Endothelial cell of umbilical vein (primary cell): ENCODE measurements around the gene CLPTM1L. TPM values are rescaled to one million over a fixed set of nuclear protein-coding genes. Genes with fewer than 3 reads are reported as not detected.

Experiments
- BruUV-seq: library from RNA; stranded (reverse); fragments of 400-500 nt; replicated peaks from 2 replicates; lab custom pipeline; 2021; lab: Mats Ljungman, UMichigan
- CTCF ChIA-PET: fragments of 300-600, 350-600 bp; sonication (Branson Sonifier 250); formaldehyde crosslinking; loops from one replicate; lab custom pipeline; 2021; ENCODE audit warnings: antibody characterized with exemption, inconsistent platforms; lab: Charles Lee
- POLR2A ChIA-PET: fragments of 300-600, 350-600 bp; sonication (Branson Sonifier 250); formaldehyde crosslinking; loops from one replicate; lab custom pipeline; 2021; ENCODE audit warnings: antibody characterized with exemption, inconsistent platforms; lab: Charles Lee
- DNase-seq: peaks from one replicate; pipeline ENCODE4 v3.0.0-alpha.2; 2011; ENCODE audit warnings: low read depth, low spot score
- FAIRE-seq: peaks from 2 replicates; lab custom pipeline; 2011; peaks lifted over from hg19 to GRCh38; lab: Jason Lieb, UNC
- H2AFZ ChIP-seq: 2 replicates; pipeline ENCODE4 v1.6.0; 2012; ENCODE audit warnings: low read depth, low read length, control low read depth, inconsistent platforms
- H3K27ac ChIP-seq: 2 replicates; pipeline ENCODE4 v1.5.1; 2011; ENCODE audit warnings: low read depth, mild to moderate bottlenecking, control low read depth, low read length, moderate library complexity; ENCODE audit not compliant: insufficient read depth
- H3K27me3 ChIP-seq, 2 experiments: 2 replicates each; pipeline versions ENCODE4 v1.6.0 to v1.6.1; 2011; ENCODE audit warnings: low read length in 2 of 2, mixed read lengths in 1 of 2; ENCODE audit not compliant: control insufficient read depth in 2 of 2, insufficient read depth in 2 of 2
- H3K36me3 ChIP-seq, 2 experiments: 2 replicates in 1 of 2; 3 replicates in 1 of 2; pipeline ENCODE4 v1.5.1; 2011; ENCODE audit warnings: low read length in 2 of 2, mild to moderate bottlenecking in 1 of 2, moderate library complexity in 1 of 2; ENCODE audit not compliant: control insufficient read depth in 2 of 2, insufficient read depth in 2 of 2; ENCODE audit errors: extremely low read depth in 1 of 2
- H3K4me1 ChIP-seq: 3 replicates; pipeline ENCODE4 v1.5.1; 2011; ENCODE audit warnings: mild to moderate bottlenecking, low read length; ENCODE audit not compliant: control insufficient read depth, insufficient read depth; ENCODE audit errors: extremely low read depth
- H3K4me2 ChIP-seq: 2 replicates; pipeline ENCODE4 v1.6.1; 2011; ENCODE audit warnings: low read length, control low read depth, mixed read lengths; ENCODE audit not compliant: insufficient read depth
- H3K4me3 ChIP-seq, 3 experiments: fragments of 200-600 bp in 1 of 3; sonication (generic), shearing (Covaris generic) in 1 of 3; replicated peaks in 1 of 3; 2 replicates each; pipeline ENCODE4 v1.5.1; 2011 to 2016; ENCODE audit warnings: control low read depth in 3 of 3, low read length in 3 of 3, mild to moderate bottlenecking in 2 of 3, inconsistent platforms in 1 of 3, low read depth in 1 of 3, moderate library complexity in 1 of 3; ENCODE audit not compliant: insufficient read depth in 1 of 3
- H3K79me2 ChIP-seq: 2 replicates; pipeline ENCODE4 v1.6.0; 2012; ENCODE audit warnings: low read length, inconsistent platforms; ENCODE audit not compliant: control insufficient read depth, insufficient read depth
- H3K9ac ChIP-seq: replicated peaks from 2 replicates; pipeline ENCODE3; 2011; ENCODE audit warnings: low read length, control low read depth; ENCODE audit not compliant: insufficient read depth; ENCODE audit errors: extremely low read depth
- H3K9me1 ChIP-seq: replicated peaks from 3 replicates; pipeline ENCODE4 v1.6.0; 2011; ENCODE audit warnings: mild to moderate bottlenecking, low read length; ENCODE audit not compliant: control insufficient read depth, insufficient read depth; ENCODE audit errors: extremely low read depth
- H3K9me3 ChIP-seq: replicated peaks from 2 replicates; pipeline ENCODE4 v1.5.1; 2012; ENCODE audit warnings: low read length, inconsistent platforms; ENCODE audit not compliant: control insufficient read depth, insufficient read depth
- H4K20me1 ChIP-seq: replicated peaks from 2 replicates; pipeline ENCODE3; 2011; ENCODE audit warnings: mild to moderate bottlenecking, low read length; ENCODE audit not compliant: control insufficient read depth, insufficient read depth; ENCODE audit errors: extremely low read depth
- EZH2 ChIP-seq: IDR thresholded peaks from 2 replicates; pipeline ENCODE4 v1.6.1; 2012; ENCODE audit warnings: borderline replicate concordance, low read depth, mild to moderate bottlenecking, moderate library complexity, low read length, inconsistent platforms; ENCODE audit not compliant: severe bottlenecking
- FOS ChIP-seq: IDR thresholded peaks from 2 replicates; pipeline ENCODE4 v1.6.1; 2011; ENCODE audit warnings: mild to moderate bottlenecking, low read length, moderate library complexity, borderline replicate concordance; ENCODE audit not compliant: insufficient read depth
- GATA2 ChIP-seq: IDR thresholded peaks from 2 replicates; pipeline ENCODE4 v1.7.0; 2011; ENCODE audit warnings: low read depth, mild to moderate bottlenecking, moderate library complexity, mixed read lengths, low read length; ENCODE audit not compliant: insufficient read length, insufficient read depth
- JUN ChIP-seq: IDR thresholded peaks from 2 replicates; pipeline ENCODE4 v1.6.1; 2011; ENCODE audit warnings: borderline replicate concordance, low read depth; ENCODE audit not compliant: insufficient read length, insufficient read depth
- MYC ChIP-seq: IDR thresholded peaks from one replicate; pipeline ENCODE4 v1.6.1; 2011; ENCODE audit warnings: mild to moderate bottlenecking, low read depth, low read length
- POLR2A ChIP-seq: IDR thresholded peaks from 2 replicates; pipeline ENCODE4 v1.6.1; 2012; ENCODE audit warnings: low read depth, mild to moderate bottlenecking, control low read depth, low read length
- POLR2AphosphoS5 ChIP-seq: IDR thresholded peaks from 2 replicates; pipeline ENCODE4 v1.6.1; 2012; ENCODE audit warnings: low read depth, mild to moderate bottlenecking, control low read depth, low read length, moderate library complexity; ENCODE audit not compliant: insufficient read depth
- dilution Hi-C: fragments of 300-500 bp; cut with MboI; formaldehyde crosslinking; loops from one replicate; pipeline ENCODE4 v1.15.0; 2019; ENCODE audit warnings: low sequenced_read_pairs; ENCODE audit not compliant: extremely low pct_ligation_motif_present
- intact Hi-C: fragments of 100-400 bp; cut with micrococcal nuclease; formaldehyde crosslinking; loops from one replicate; pipeline ENCODE4 v1.10.0; 2022
- polyA plus RNA-seq, 4 experiments: library from polyadenylated mRNA; depleted of rRNA in 3 of 4; stranded (reverse) in 3 of 4; unstranded in 1 of 4; fragments of >200 nt; gene quantifications; 2 replicates each; pipeline versions ENCODE4 v1.2.1 to v1.2.3, GENCODE V29; 2011 to 2012; ENCODE audit warnings: missing spikeins in 1 of 4
- total RNA-seq: library from RNA; stranded (reverse); gene quantifications from 2 replicates; pipeline ENCODE4 v1.2.3, GENCODE V29; 2021
- TF ChIP-seq, protein P1 (sequence below), 2 donors: IDR thresholded peaks; 1 replicate in 1 of 2; 2 replicates in 1 of 2; pipeline ENCODE4 v1.5.1; 2011; ENCODE audit warnings: low read length in 2 of 2, mild to moderate bottlenecking in 2 of 2, moderate library complexity in 2 of 2, control low read depth in 1 of 2, inconsistent platforms in 1 of 2, low read depth in 1 of 2; ENCODE audit not compliant: insufficient read depth in 1 of 2; ENCODE audit errors: extremely low read depth in 1 of 2
- TF ChIP-seq, protein P2 (sequence below): IDR thresholded peaks from 2 replicates; pipeline ENCODE4 v1.6.1; 2011; ENCODE audit not compliant: insufficient read depth, insufficient read length

Gene CLPTM1L
- total and polyA plus RNA-seq, 2 donors (not counting 3 experiments of a cell fraction or from before 2014, with no cell fraction given), result 116 to 191 TPM

DNA sequence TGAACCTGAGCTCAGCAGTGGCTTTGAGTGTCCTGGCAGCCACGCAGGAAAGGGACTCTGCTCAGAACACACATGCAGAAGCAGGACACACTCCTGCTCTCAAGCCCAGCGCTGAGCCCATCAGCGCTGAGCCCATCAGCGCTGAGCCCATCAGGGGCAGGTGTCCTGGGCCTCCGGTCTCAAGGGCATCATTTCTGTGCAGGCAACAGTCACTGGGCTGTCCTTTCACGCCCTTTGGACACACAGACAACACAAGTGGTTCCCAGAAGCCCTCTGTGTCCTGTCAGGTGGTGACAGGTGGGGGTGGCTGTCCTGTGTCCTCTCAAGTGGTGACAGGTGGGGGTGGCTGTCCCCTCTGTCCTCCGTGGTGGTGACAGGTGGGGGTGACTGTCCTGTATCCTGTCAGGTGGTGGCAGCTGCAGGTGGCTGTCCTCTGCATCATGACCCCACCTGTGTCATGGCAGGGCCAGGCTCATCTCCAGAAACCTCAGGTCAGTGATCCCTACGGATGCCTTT, 39.0 kb upstream of the CLPTM1L start:
- Histone ChIP-seq H3K36me3 (no peaks in the 10 kb centered on the region), H4K20me1 (no peaks in the 10 kb centered on the region), H3K9me1 (no peaks in the 10 kb centered on the region), H3K9ac (no peak overlapping the region), H3K27ac (no peak overlapping the region), H3K79me2 (no peaks in the 10 kb centered on the region), H3K4me3 (no peak overlapping the region), H2AFZ (no peak overlapping the region), H3K4me2 (no peak overlapping the region), H3K27me3 (peaks cover 0 to 11% of the 10 kb centered on the region in 2 experiments), H3K4me1 (peaks cover 3% of the 10 kb centered on the region), H3K9me3 (no peaks in the 10 kb centered on the region)
- intact Hi-C loops, result loop anchor here (2.0 kb wide), 1 partner anchor 39 kb away; the partner anchor contains the start of gene CLPTM1L
- CTCF ChIA-PET, result no interaction called here
- POLR2A ChIA-PET, result no interaction called here
- no peak for FAIRE-seq
- no peak for TF ChIP-seq FOS
- TF ChIP-seq EZH2, result no peak
- TF ChIP-seq POLR2AphosphoS5, result no peak
- no peak for TF ChIP-seq JUN
- TF ChIP-seq GATA2, result no peak
- no peak for DNase-seq
- BruUV-seq, result no TSS peak
- dilution Hi-C loops, result no loop called here

DNA sequence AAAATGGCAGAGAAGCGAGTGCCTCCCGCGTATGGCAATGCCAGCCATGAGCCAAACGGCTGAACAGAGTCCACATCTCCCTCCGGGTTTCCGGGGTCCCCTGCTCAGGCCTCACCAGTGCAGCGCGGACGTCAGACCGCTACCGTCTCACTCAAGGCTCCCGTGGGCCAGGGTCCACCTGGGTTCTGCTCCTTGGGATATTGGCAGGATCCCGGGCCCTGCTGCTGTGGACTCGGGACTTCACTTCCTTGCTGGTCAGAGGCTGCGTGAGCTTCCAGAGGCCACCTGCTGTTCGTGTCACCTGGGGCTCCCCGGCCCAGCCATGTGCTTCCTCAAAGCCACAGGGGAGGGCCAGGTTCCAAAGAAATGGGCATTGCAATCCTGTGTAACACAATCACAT, 38.4 kb upstream of the CLPTM1L start:
- Histone ChIP-seq H4K20me1 (no peaks in the 10 kb centered on the region), H3K9me1 (no peaks in the 10 kb centered on the region), H2AFZ (no peak overlapping the region), H3K79me2 (no peaks in the 10 kb centered on the region), H3K36me3 (no peaks in the 10 kb centered on the region), H3K9me3 (no peaks in the 10 kb centered on the region), H3K27me3 (peaks cover 0 to 11% of the 10 kb centered on the region in 2 experiments), H3K4me2 (no peak overlapping the region), H3K4me1 (peaks cover 3% of the 10 kb centered on the region), H3K27ac (no peak overlapping the region), H3K4me3 (no peak overlapping the region), H3K9ac (no peak overlapping the region)
- dilution Hi-C loops (no loop called here), intact Hi-C loops (no loop called here)
- POLR2A ChIA-PET, result no interaction called here
- no TSS peak for BruUV-seq
- no peak for FAIRE-seq
- TF ChIP-seq, protein P1, sequence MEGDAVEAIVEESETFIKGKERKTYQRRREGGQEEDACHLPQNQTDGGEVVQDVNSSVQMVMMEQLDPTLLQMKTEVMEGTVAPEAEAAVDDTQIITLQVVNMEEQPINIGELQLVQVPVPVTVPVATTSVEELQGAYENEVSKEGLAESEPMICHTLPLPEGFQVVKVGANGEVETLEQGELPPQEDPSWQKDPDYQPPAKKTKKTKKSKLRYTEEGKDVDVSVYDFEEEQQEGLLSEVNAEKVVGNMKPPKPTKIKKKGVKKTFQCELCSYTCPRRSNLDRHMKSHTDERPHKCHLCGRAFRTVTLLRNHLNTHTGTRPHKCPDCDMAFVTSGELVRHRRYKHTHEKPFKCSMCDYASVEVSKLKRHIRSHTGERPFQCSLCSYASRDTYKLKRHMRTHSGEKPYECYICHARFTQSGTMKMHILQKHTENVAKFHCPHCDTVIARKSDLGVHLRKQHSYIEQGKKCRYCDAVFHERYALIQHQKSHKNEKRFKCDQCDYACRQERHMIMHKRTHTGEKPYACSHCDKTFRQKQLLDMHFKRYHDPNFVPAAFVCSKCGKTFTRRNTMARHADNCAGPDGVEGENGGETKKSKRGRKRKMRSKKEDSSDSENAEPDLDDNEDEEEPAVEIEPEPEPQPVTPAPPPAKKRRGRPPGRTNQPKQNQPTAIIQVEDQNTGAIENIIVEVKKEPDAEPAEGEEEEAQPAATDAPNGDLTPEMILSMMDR (IDR thresholded peaks at IDR 0.05; ENCODE audit: extremely low read depth in 1 of 2, insufficient read depth in 1 of 2, low read depth in 1 of 2, low read length in 2 of 2), result no peak
- TF ChIP-seq, protein P2, sequence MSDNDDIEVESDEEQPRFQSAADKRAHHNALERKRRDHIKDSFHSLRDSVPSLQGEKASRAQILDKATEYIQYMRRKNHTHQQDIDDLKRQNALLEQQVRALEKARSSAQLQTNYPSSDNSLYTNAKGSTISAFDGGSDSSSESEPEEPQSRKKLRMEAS, result no peak
- TF ChIP-seq GATA2, result no peak
- no peak for TF ChIP-seq POLR2AphosphoS5
- TF ChIP-seq FOS, result no peak
- no peak for TF ChIP-seq MYC
- no peak for TF ChIP-seq JUN
- no peak for TF ChIP-seq POLR2A
- TF ChIP-seq EZH2, result no peak
- CTCF ChIA-PET, result no interaction called here
- DNase-seq, result no peak
